Neural progenitor cell (in vitro differentiated cells): ENCODE measurements around the gene TIMM23B. TPM values are rescaled to one million over a fixed set of nuclear protein-coding genes. Genes with fewer than 3 reads are reported as not detected.
"Not testable (repeated sequence)": the region's sequence is repeated elsewhere in the genome, so short reads cannot be mapped to it uniquely, and the experiment has no call there.

ENCODE experiments used
- DNase-seq: peaks from one replicate; pipeline ENCODE4 v3.0.0-alpha.2; 2016; ENCODE audit warnings: low spot score
- H2AFZ ChIP-seq: fragments of 200-600 bp; sonication (generic); replicated peaks from 2 replicates; pipeline ENCODE4 v1.6.1; 2016; ENCODE audit warnings: antibody characterized with exemption
- H3F3A ChIP-seq: fragments of 200-600 bp; sonication (generic); 2 replicates; pipeline ENCODE4 v1.6.1; 2016; ENCODE audit warnings: antibody characterized with exemption, low read depth
- H3K27ac ChIP-seq: fragments of 200-600 bp; sonication (generic); 2 replicates; pipeline ENCODE4 v1.5.1; 2016; ENCODE audit warnings: mild to moderate bottlenecking
- H3K27me3 ChIP-seq: fragments of 200-600 bp; sonication (generic); 2 replicates; pipeline ENCODE4 v1.6.1; 2016; ENCODE audit warnings: mild to moderate bottlenecking, moderate library complexity
- H3K36me3 ChIP-seq: fragments of 200-600 bp; sonication (generic); 2 replicates; pipeline ENCODE4 v1.5.1; 2016
- H3K4me1 ChIP-seq: fragments of 200-600 bp; sonication (generic); 2 replicates; pipeline ENCODE4 v1.6.1; 2016; ENCODE audit warnings: mixed run types
- H3K4me2 ChIP-seq: fragments of 200-600 bp; sonication (generic); 2 replicates; pipeline ENCODE4 v1.6.1; 2016
- H3K4me3 ChIP-seq: fragments of 200-600 bp; sonication (generic); 2 replicates; pipeline ENCODE4 v1.5.1; 2016
- H3K79me2 ChIP-seq: fragments of 200-600 bp; sonication (generic); 2 replicates; pipeline ENCODE4 v1.6.1; 2016; ENCODE audit warnings: low read depth
- H3K9ac ChIP-seq: fragments of 200-600 bp; sonication (generic); 2 replicates; pipeline ENCODE4 v1.6.1; 2016
- H3K9me3 ChIP-seq: fragments of 200-600 bp; sonication (generic); 2 replicates; pipeline ENCODE4 v1.5.1; 2016; ENCODE audit warnings: low read depth
- H4K20me1 ChIP-seq: fragments of 200-600 bp; sonication (generic); 2 replicates; pipeline ENCODE4 v1.6.1; 2016; ENCODE audit warnings: low read depth
- H3K27ac Mint-ChIP-seq: 3 replicates; pipeline ENCODE4 v1.8.0; 2021; ENCODE audit warnings: mixed read lengths
- H3K27me3 Mint-ChIP-seq: 2 replicates; pipeline ENCODE4 v1.8.0; 2022; ENCODE audit warnings: low read depth, mild to moderate bottlenecking, inconsistent platforms, moderate library complexity, mixed read lengths; ENCODE audit not compliant: insufficient read depth
- H3K36me3 Mint-ChIP-seq: 3 replicates; pipeline ENCODE4 v1.8.0; 2021; ENCODE audit warnings: mixed read lengths
- H3K4me1 Mint-ChIP-seq: 3 replicates; pipeline ENCODE4 v1.8.0; 2021; ENCODE audit warnings: mixed read lengths
- H3K4me3 Mint-ChIP-seq: 3 replicates; pipeline ENCODE4 v1.8.0; 2021; ENCODE audit warnings: mild to moderate bottlenecking, moderate library complexity, mixed read lengths
- H3K9me3 Mint-ChIP-seq: 3 replicates; pipeline ENCODE4 v1.8.0; 2020; ENCODE audit warnings: mixed read lengths
- total RNA-seq: library from RNA; depleted of rRNA; stranded (reverse); fragments of >200 nt; gene quantifications from 2 replicates; pipeline ENCODE4 v1.2.3, GENCODE V29; 2015; ENCODE audit warnings: low replicate concordance

TIMM23B gene
- total RNA-seq, 1 donor from 2014 or later: 19.5 TPM

- not testable (repeated sequence) for H3K36me3 Mint-ChIP-seq, H3K27ac ChIP-seq, H3K4me2 ChIP-seq, H3K9ac ChIP-seq, H3K4me3 ChIP-seq, H4K20me1 ChIP-seq, H3K79me2 ChIP-seq, H3K36me3 ChIP-seq, DNase-seq, H3K9me3 Mint-ChIP-seq, H2AFZ ChIP-seq, H3K4me3 Mint-ChIP-seq, H3K9me3 ChIP-seq, H3K27me3 Mint-ChIP-seq, H3K4me1 Mint-ChIP-seq, H3K27me3 ChIP-seq, H3F3A ChIP-seq, H3K4me1 ChIP-seq, H3K27ac Mint-ChIP-seq
Measured at GRCh38 chr10:49917927-49918326, 23.9 kb upstream of the TIMM23B start.

GRCh38 chr10:49922041-49922440 is 19.8 kb upstream of the TIMM23B start:
- H3K9me3 Mint-ChIP-seq, H3K27me3 ChIP-seq, H3K4me1 ChIP-seq, H3K79me2 ChIP-seq, H3K9ac ChIP-seq, H3K4me1 Mint-ChIP-seq, H3F3A ChIP-seq, H3K4me2 ChIP-seq, H4K20me1 ChIP-seq, H3K27ac ChIP-seq, H3K27me3 Mint-ChIP-seq, H3K36me3 ChIP-seq, H3K4me3 ChIP-seq, H3K4me3 Mint-ChIP-seq, H3K9me3 ChIP-seq, H3K27ac Mint-ChIP-seq, H3K36me3 Mint-ChIP-seq, DNase-seq, H2AFZ ChIP-seq: not testable (repeated sequence)

- not testable (repeated sequence) for H3K36me3 Mint-ChIP-seq, H3K36me3 ChIP-seq, H3K27me3 ChIP-seq, H3K27ac Mint-ChIP-seq, H3K9me3 Mint-ChIP-seq, H2AFZ ChIP-seq, H3K79me2 ChIP-seq, H3K9me3 ChIP-seq, H3K27me3 Mint-ChIP-seq, H3K4me3 ChIP-seq, H3F3A ChIP-seq, H3K9ac ChIP-seq, H3K27ac ChIP-seq, DNase-seq, H3K4me1 ChIP-seq, H3K4me3 Mint-ChIP-seq, H3K4me2 ChIP-seq, H3K4me1 Mint-ChIP-seq, H4K20me1 ChIP-seq
Measured at GRCh38 chr10:49923572-49923971, 18.3 kb upstream of the TIMM23B start.

GRCh38 chr10:49931276-49931675 is 10.6 kb upstream of the TIMM23B start:
- not testable (repeated sequence) for H3K4me1 Mint-ChIP-seq, H3K27me3 ChIP-seq, H3K36me3 Mint-ChIP-seq, DNase-seq, H3K4me2 ChIP-seq, H3K27me3 Mint-ChIP-seq, H3K36me3 ChIP-seq, H3K27ac ChIP-seq, H2AFZ ChIP-seq, H3K27ac Mint-ChIP-seq, H3K4me3 Mint-ChIP-seq, H3K9me3 ChIP-seq, H3F3A ChIP-seq, H3K4me1 ChIP-seq, H4K20me1 ChIP-seq, H3K4me3 ChIP-seq, H3K9me3 Mint-ChIP-seq, H3K9ac ChIP-seq
- H3K79me2 ChIP-seq: peaks cover 12% of the 10 kb centered on the region

- not testable (repeated sequence) for H3K27ac Mint-ChIP-seq, H3K36me3 Mint-ChIP-seq, H3K4me3 ChIP-seq, H3K9me3 Mint-ChIP-seq, H3K4me2 ChIP-seq, H3K27ac ChIP-seq, H3K9ac ChIP-seq, H3K9me3 ChIP-seq, H2AFZ ChIP-seq, H3F3A ChIP-seq, H3K27me3 ChIP-seq, H3K27me3 Mint-ChIP-seq, H3K4me3 Mint-ChIP-seq, H3K4me1 ChIP-seq, H3K36me3 ChIP-seq, DNase-seq, H4K20me1 ChIP-seq, H3K4me1 Mint-ChIP-seq
- peaks cover 21% of the 10 kb centered on the region for H3K79me2 ChIP-seq
Measured at GRCh38 chr10:49931959-49932728, 9.7 kb upstream of the TIMM23B start.

- H3K27ac ChIP-seq: peak overlapping the region; percentile 63
- H3K27me3 ChIP-seq, H3K36me3 Mint-ChIP-seq, DNase-seq, H3K9me3 ChIP-seq, H3K36me3 ChIP-seq, H3F3A ChIP-seq, H3K4me1 ChIP-seq, H4K20me1 ChIP-seq, H3K27me3 Mint-ChIP-seq, H3K9me3 Mint-ChIP-seq: not testable (repeated sequence)
- peaks cover 76% of the 10 kb centered on the region for H3K79me2 ChIP-seq
- peaks cover 14% of the 10 kb centered on the region for H3K4me1 Mint-ChIP-seq
- H3K27ac Mint-ChIP-seq: peak overlapping the region; percentile 97
- peak overlapping the region; percentile 97 for H3K4me2 ChIP-seq
- H3K4me3 ChIP-seq: peak overlapping the region; percentile 99
- H2AFZ ChIP-seq: peak overlapping the region; percentile 52
- H3K9ac ChIP-seq: peak overlapping the region; percentile 95
- H3K4me3 Mint-ChIP-seq: peak overlapping the region; percentile 98
Measured at GRCh38 chr10:49942339-49942705, 469 bp downstream of the TIMM23B start.

GRCh38 chr10:49943607-49944006 is 1.8 kb downstream of the TIMM23B start:
- H3K4me3 Mint-ChIP-seq, H3K9me3 Mint-ChIP-seq, H3K4me3 ChIP-seq, H3F3A ChIP-seq, H3K9ac ChIP-seq, H3K4me1 ChIP-seq, H3K27me3 ChIP-seq, H3K4me2 ChIP-seq, H3K27ac Mint-ChIP-seq, DNase-seq, H3K36me3 Mint-ChIP-seq, H4K20me1 ChIP-seq, H3K27ac ChIP-seq, H3K27me3 Mint-ChIP-seq, H3K9me3 ChIP-seq, H2AFZ ChIP-seq, H3K36me3 ChIP-seq: not testable (repeated sequence)
- H3K79me2 ChIP-seq: peaks cover 68% of the 10 kb centered on the region
- H3K4me1 Mint-ChIP-seq: peaks cover 14% of the 10 kb centered on the region

GRCh38 chr10:49948142-49948541 is 6.3 kb downstream of the TIMM23B start:
- DNase-seq, H4K20me1 ChIP-seq, H3K27me3 Mint-ChIP-seq, H3K36me3 Mint-ChIP-seq, H3K27me3 ChIP-seq, H3K27ac Mint-ChIP-seq, H3K9me3 ChIP-seq, H3K36me3 ChIP-seq, H3K4me2 ChIP-seq, H3K27ac ChIP-seq, H3K4me1 ChIP-seq, H3K9me3 Mint-ChIP-seq, H3K4me3 Mint-ChIP-seq, H3K4me1 Mint-ChIP-seq, H3K4me3 ChIP-seq, H2AFZ ChIP-seq, H3F3A ChIP-seq, H3K9ac ChIP-seq: not testable (repeated sequence)
- peaks cover 38% of the 10 kb centered on the region for H3K79me2 ChIP-seq
